H9 (cell line): Measurements from ENCODE around the gene ANKS1B. TPM values are rescaled to one million over a fixed set of nuclear protein-coding genes. Genes with fewer than 3 reads are reported as not detected.

Experiments used
- DNase-seq: peaks from one replicate; pipeline ENCODE4 v3.0.0-alpha.2; 2017
- H2AFZ ChIP-seq: one replicate; pipeline ENCODE4 v1.6.1; 2013; ENCODE audit warnings: mild to moderate bottlenecking, low read length, control low read depth, moderate library complexity
- H2AK5ac ChIP-seq: 2 replicates; pipeline ENCODE4 v1.6.1; 2013; ENCODE audit warnings: low read length, control low read depth, mixed read lengths; ENCODE audit not compliant: insufficient read length
- H2BK120ac ChIP-seq: one replicate; pipeline ENCODE4 v1.6.1; 2013; ENCODE audit warnings: low read depth, mild to moderate bottlenecking, low read length, control low read depth, inconsistent platforms; ENCODE audit not compliant: poor library complexity, severe bottlenecking
- H2BK12ac ChIP-seq: 2 replicates; pipeline ENCODE4 v1.6.1; 2013; ENCODE audit warnings: low read length, control low read depth, mixed read lengths, low read depth; ENCODE audit not compliant: insufficient read length
- H2BK15ac ChIP-seq: 2 replicates; pipeline ENCODE4 v1.6.1; 2013; ENCODE audit warnings: low read depth, low read length, control low read depth
- H2BK20ac ChIP-seq: one replicate; pipeline ENCODE4 v1.6.1; 2013; ENCODE audit warnings: low read depth, mild to moderate bottlenecking, low read length, control low read depth, inconsistent platforms; ENCODE audit not compliant: poor library complexity, severe bottlenecking
- H2BK5ac ChIP-seq: 2 replicates; pipeline ENCODE4 v1.6.1; 2013; ENCODE audit warnings: low read length, control low read depth, mixed read lengths; ENCODE audit not compliant: insufficient read length
- H3K14ac ChIP-seq: 2 replicates; pipeline ENCODE4 v1.6.1; 2013; ENCODE audit warnings: low read length, control low read depth; ENCODE audit not compliant: insufficient read depth
- H3K18ac ChIP-seq: 2 replicates; pipeline ENCODE4 v1.6.1; 2013; ENCODE audit warnings: low read depth, mild to moderate bottlenecking, mixed read lengths, low read length, control low read depth; ENCODE audit not compliant: insufficient read length
- H3K23ac ChIP-seq: 2 replicates; pipeline ENCODE4 v1.6.1; 2013; ENCODE audit warnings: low read length, control low read depth, mixed read lengths, low read depth; ENCODE audit not compliant: insufficient read length
- H3K23me2 ChIP-seq: 2 replicates; pipeline ENCODE4 v1.6.1; 2013; ENCODE audit warnings: low read depth, mild to moderate bottlenecking, mixed read lengths, low read length, control low read depth; ENCODE audit not compliant: insufficient read length, poor library complexity, severe bottlenecking
- H3K27ac ChIP-seq: 2 replicates; pipeline ENCODE4 v1.5.1; 2013; ENCODE audit warnings: low read length, control low read depth, mixed read lengths, low read depth; ENCODE audit not compliant: insufficient read length
- H3K27me3 ChIP-seq: 2 replicates; pipeline ENCODE4 v1.6.1; 2013; ENCODE audit warnings: low read length, control low read depth, inconsistent platforms; ENCODE audit not compliant: insufficient read depth
- H3K4ac ChIP-seq: 2 replicates; pipeline ENCODE4 v1.6.1; 2013; ENCODE audit warnings: low read depth, mild to moderate bottlenecking, control low read depth, inconsistent platforms, low read length, moderate library complexity
- H3K4me1 ChIP-seq: 2 replicates; pipeline ENCODE4 v1.6.1; 2013; ENCODE audit warnings: low read length, control low read depth, inconsistent platforms; ENCODE audit not compliant: insufficient read depth
- H3K4me2 ChIP-seq: 2 replicates; pipeline ENCODE4 v1.6.1; 2013; ENCODE audit warnings: low read length, control low read depth, mixed read lengths; ENCODE audit not compliant: insufficient read length, insufficient read depth
- H3K56ac ChIP-seq: 2 replicates; pipeline ENCODE4 v1.6.1; 2013; ENCODE audit warnings: low read depth, mild to moderate bottlenecking, mixed read lengths, low read length, control low read depth; ENCODE audit not compliant: insufficient read length
- H3K79me1 ChIP-seq: 2 replicates; pipeline ENCODE4 v1.6.1; 2013; ENCODE audit warnings: low read depth, mild to moderate bottlenecking, moderate library complexity, low read length, control low read depth, inconsistent platforms; ENCODE audit not compliant: insufficient read depth, poor library complexity, severe bottlenecking
- H3K79me2 ChIP-seq: 2 replicates; pipeline ENCODE4 v1.6.1; 2013; ENCODE audit warnings: low read length, control low read depth, inconsistent platforms; ENCODE audit not compliant: insufficient read depth
- H3K9ac ChIP-seq: 2 replicates; pipeline ENCODE4 v1.6.1; 2013; ENCODE audit warnings: low read length, control low read depth, mixed read lengths; ENCODE audit not compliant: insufficient read length; ENCODE audit errors: extremely low read depth
- H3K9me3 ChIP-seq: one replicate; pipeline ENCODE4 v1.6.1; 2013; ENCODE audit warnings: low read depth, low read length, inconsistent platforms; ENCODE audit not compliant: control insufficient read depth
- H3T11ph ChIP-seq: one replicate; pipeline ENCODE4 v1.6.1; 2013; ENCODE audit warnings: mild to moderate bottlenecking, low read length, control low read depth, inconsistent platforms
- H4K20me1 ChIP-seq: one replicate; pipeline ENCODE4 v1.6.1; 2013; ENCODE audit not compliant: control insufficient read depth, insufficient read length, insufficient read depth
- H4K5ac ChIP-seq: 2 replicates; pipeline ENCODE4 v1.6.1; 2013; ENCODE audit warnings: low read depth, mild to moderate bottlenecking, mixed read lengths, low read length, control low read depth; ENCODE audit not compliant: insufficient read length
- H4K8ac ChIP-seq: replicated peaks from 2 replicates; pipeline ENCODE4 v1.6.1; 2013; ENCODE audit warnings: low read length, control low read depth, mixed read lengths, low read depth; ENCODE audit not compliant: insufficient read length
- H4K91ac ChIP-seq: 2 replicates; pipeline ENCODE4 v1.6.1; 2013; ENCODE audit warnings: low read depth, mild to moderate bottlenecking, moderate library complexity, mixed read lengths, low read length, control low read depth; ENCODE audit not compliant: insufficient read length
- H3K27ac Mint-ChIP-seq, 3 experiments: 2 replicates in 2 of 3; 3 replicates in 1 of 3; pipeline ENCODE4 v1.8.0; 2020 to 2021; ENCODE audit warnings: mixed read lengths in 3 of 3, mild to moderate bottlenecking in 1 of 3, moderate library complexity in 1 of 3
- H3K27me3 Mint-ChIP-seq: 2 replicates; pipeline ENCODE4 v1.8.0; 2021; ENCODE audit warnings: low read depth, mild to moderate bottlenecking, moderate library complexity, mixed read lengths
- H3K36me3 Mint-ChIP-seq, 3 experiments: 2 replicates in 2 of 3; 3 replicates in 1 of 3; pipeline ENCODE4 v1.8.0; 2020 to 2021; ENCODE audit warnings: low read depth in 3 of 3, mixed read lengths in 3 of 3; ENCODE audit not compliant: insufficient read depth in 1 of 3
- H3K4me1 Mint-ChIP-seq, 2 experiments: 2 replicates each; pipeline ENCODE4 v1.8.0; 2020; ENCODE audit warnings: mixed read lengths in 2 of 2
- H3K4me3 Mint-ChIP-seq, 2 experiments: 2 replicates in 1 of 2; 3 replicates in 1 of 2; pipeline ENCODE4 v1.8.0; 2020 to 2021; ENCODE audit warnings: mild to moderate bottlenecking in 2 of 2, mixed read lengths in 2 of 2, moderate library complexity in 1 of 2
- H3K9me3 Mint-ChIP-seq, 2 experiments: 2 replicates in 1 of 2; 3 replicates in 1 of 2; pipeline ENCODE4 v1.8.0; 2020; ENCODE audit warnings: mild to moderate bottlenecking in 2 of 2, mixed read lengths in 2 of 2, moderate library complexity in 1 of 2
- CTCF ChIP-seq: fragments of 200-600 bp; sonication (generic); conservative IDR thresholded peaks from 3 replicates; pipeline ENCODE4 v1.8.0; 2021; ENCODE audit warnings: antibody characterized with exemption, mild to moderate bottlenecking
- WGBS: extraction: QIAGEN DNeasy Blood & Tissue Kit; methylation state at CpG from one replicate; pipeline ENCODE4 v1.1.7; 2013; ENCODE audit warnings: missing lambda C conversion rate, low lambda C conversion rate, mixed read lengths; ENCODE audit not compliant: insufficient read length; ENCODE audit errors: extremely low coverage; 5-methylcytosine and 5-hydroxymethylcytosine counted together
- total RNA-seq: library from RNA; stranded (reverse); gene quantifications from 2 replicates; pipeline ENCODE4 v1.2.1, GENCODE V29; 2021

ANKS1B gene
- total RNA-seq, 1 experiment from 2014 or later = 4.1 TPM

- WGBS = no CpG with 5 or more reads among the region's 10 CpGs
- Histone ChIP-seq H3K79me2 (no peaks in the 10 kb centered on the region), H3K14ac (no peak overlapping the region), H3K56ac (no peak overlapping the region), H2BK20ac (no peak overlapping the region), H3K23ac (no peak overlapping the region), H2BK12ac (no peak overlapping the region), H3K79me1 (no peaks in the 10 kb centered on the region), H3T11ph (no peak overlapping the region), H3K4me2 (no peak overlapping the region), H3K9ac (no peak overlapping the region), H4K8ac (no peak overlapping the region), H3K18ac (no peak overlapping the region), H2BK120ac (no peak overlapping the region), H3K4me1 (no peaks in the 10 kb centered on the region), H4K20me1 (no peaks in the 10 kb centered on the region), H3K23me2 (no peaks in the 10 kb centered on the region), H4K91ac (no peak overlapping the region), H4K5ac (no peak overlapping the region), H2BK15ac (no peak overlapping the region), H2AFZ (no peak overlapping the region), H2BK5ac (no peak overlapping the region), H3K4ac (no peak overlapping the region), H3K27ac (no peak overlapping the region), H3K9me3 (no peaks in the 10 kb centered on the region), H2AK5ac (no peak overlapping the region), H3K27me3 (no peaks in the 10 kb centered on the region)
- no peaks in the 10 kb centered on the region; a peak in 1 of 5 replicates for H3K9me3 Mint-ChIP-seq
- H3K27ac Mint-ChIP-seq = no peak overlapping the region
- H3K36me3 Mint-ChIP-seq = no peaks in the 10 kb centered on the region
- TF ChIP-seq CTCF = no peak
- H3K27me3 Mint-ChIP-seq = no peaks in the 10 kb centered on the region
- H3K4me1 Mint-ChIP-seq = no peaks in the 10 kb centered on the region
- DNase-seq = no peak
- H3K4me3 Mint-ChIP-seq = no peak overlapping the region
Observed at GRCh38 chr12:99119943-99120342, 864.8 kb downstream of the ANKS1B start.
